MM.1S (cell line): ENCODE data around the gene CD40.

Source experiments
- DNase-seq: peaks from one replicate; pipeline ENCODE4 v3.0.0-alpha.2; 2015
- H2AFZ ChIP-seq: fragments of 300-600 bp; sonication (generic); 2 replicates; pipeline ENCODE4 v1.6.0; 2016; ENCODE audit warnings: antibody characterized with exemption, low read length
- H3F3A ChIP-seq: fragments of 300-600 bp; sonication (generic); 2 replicates; pipeline ENCODE4 v1.6.1; 2016; ENCODE audit warnings: mild to moderate bottlenecking, antibody characterized with exemption, low read length, moderate library complexity, mixed read lengths; ENCODE audit not compliant: insufficient read depth
- H3K27ac ChIP-seq: fragments of 300-600 bp; sonication (generic); 2 replicates; pipeline ENCODE4 v1.5.1; 2016; ENCODE audit warnings: mild to moderate bottlenecking, low read length
- H3K27me3 ChIP-seq: fragments of 300-600 bp; sonication (generic); replicated peaks from 2 replicates; pipeline ENCODE4 v1.6.0; 2016; ENCODE audit warnings: low read length; ENCODE audit not compliant: insufficient read depth
- H3K36me3 ChIP-seq: fragments of 300-600 bp; sonication (generic); replicated peaks from 2 replicates; pipeline ENCODE4 v1.6.1; 2016; ENCODE audit warnings: mild to moderate bottlenecking, low read length, mixed read lengths; ENCODE audit not compliant: insufficient read depth
- H3K4me1 ChIP-seq: fragments of 300-600 bp; sonication (generic); 2 replicates; pipeline ENCODE4 v1.6.1; 2016; ENCODE audit warnings: low read length, mixed read lengths
- H3K4me2 ChIP-seq: fragments of 300-600 bp; sonication (generic); 2 replicates; pipeline ENCODE4 v1.6.0; 2016; ENCODE audit warnings: low read depth, low read length
- H3K4me3 ChIP-seq: fragments of 300-600 bp; sonication (generic); 2 replicates; pipeline ENCODE4 v1.5.1; 2016; ENCODE audit warnings: low read length, mixed read lengths
- H3K79me2 ChIP-seq: fragments of 300-600 bp; sonication (generic); 2 replicates; pipeline ENCODE4 v1.6.1; 2016; ENCODE audit warnings: mixed run types, low read length, mixed read lengths
- H3K9ac ChIP-seq: fragments of 300-600 bp; sonication (generic); 2 replicates; pipeline ENCODE4 v1.6.1; 2016; ENCODE audit warnings: low read length, mixed read lengths
- H3K9me2 ChIP-seq: fragments of 300-600 bp; sonication (generic); replicated peaks from 2 replicates; pipeline ENCODE4 v1.6.1; 2016; ENCODE audit warnings: mild to moderate bottlenecking, low read length, mixed read lengths; ENCODE audit not compliant: insufficient read depth
- H3K9me3 ChIP-seq: fragments of 300-600 bp; sonication (generic); replicated peaks from 2 replicates; pipeline ENCODE4 v1.6.1; 2016; ENCODE audit warnings: mild to moderate bottlenecking, low read length, mixed read lengths; ENCODE audit not compliant: insufficient read depth
- H4K20me1 ChIP-seq: fragments of 300-600 bp; sonication (generic); 2 replicates; pipeline ENCODE4 v1.6.1; 2016; ENCODE audit warnings: mild to moderate bottlenecking, low read length, moderate library complexity, mixed read lengths; ENCODE audit not compliant: insufficient read depth
- EZH2 ChIP-seq: fragments of 300-600 bp; sonication (generic); optimal IDR thresholded peaks from 2 replicates; pipeline ENCODE3; 2017; ENCODE audit warnings: low read depth, mild to moderate bottlenecking, antibody characterized with exemption, low read length, mixed read lengths
- EZH2phosphoT487 ChIP-seq: fragments of 300-600 bp; sonication (generic); IDR thresholded peaks from 2 replicates; pipeline ENCODE4 v1.6.1; 2018; ENCODE audit warnings: antibody characterized with exemption, low read length
- TF ChIP-seq, protein P1 (sequence below): fragments of 300-600 bp; sonication (generic); IDR thresholded peaks from 2 replicates; pipeline ENCODE4 v1.5.1; 2016; ENCODE audit warnings: antibody characterized with exemption, low read length, mixed read lengths

The CD40 gene

DNA sequence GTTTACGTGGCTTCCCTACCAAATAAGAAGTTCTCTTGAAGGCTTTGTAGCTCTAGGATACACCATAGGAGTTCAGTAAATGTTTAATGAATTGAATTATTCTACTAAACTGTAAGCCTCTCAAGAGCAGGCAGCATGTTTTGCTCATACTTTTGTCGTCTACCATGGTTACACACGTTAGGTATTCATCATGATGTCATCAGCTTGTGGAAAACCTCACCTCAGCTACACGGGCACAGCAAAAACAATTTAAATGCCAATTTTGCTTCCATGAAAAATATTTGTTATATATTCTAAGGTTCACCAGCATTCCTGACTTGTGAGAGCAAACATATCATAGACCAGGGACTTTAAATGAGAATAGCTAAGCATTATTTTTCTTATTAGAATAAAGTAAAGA lies 45.1 kb upstream of the CD40 start:
- peaks cover 7% of the 10 kb centered on the region for H3K4me1 ChIP-seq
- DNase-seq: no peak
- H3F3A ChIP-seq: no peaks in the 10 kb centered on the region
- H3K9me2 ChIP-seq: no peaks in the 10 kb centered on the region
- no peak overlapping the region for H3K4me3 ChIP-seq
- no peak overlapping the region for H3K27ac ChIP-seq
- H3K9ac ChIP-seq: no peak overlapping the region
- H3K9me3 ChIP-seq: no peaks in the 10 kb centered on the region
- peaks cover 4% of the 10 kb centered on the region; the same call in 1 of the 2 replicates for H4K20me1 ChIP-seq
- peaks cover 5% of the 10 kb centered on the region; the same call in 1 of the 2 replicates for H3K36me3 ChIP-seq
- no peak overlapping the region for H3K4me2 ChIP-seq
- H3K27me3 ChIP-seq: no peaks in the 10 kb centered on the region
- H2AFZ ChIP-seq: no peak overlapping the region
- TF ChIP-seq EZH2phosphoT487 (no peak), EZH2 (no peak)
- TF ChIP-seq, protein P1, sequence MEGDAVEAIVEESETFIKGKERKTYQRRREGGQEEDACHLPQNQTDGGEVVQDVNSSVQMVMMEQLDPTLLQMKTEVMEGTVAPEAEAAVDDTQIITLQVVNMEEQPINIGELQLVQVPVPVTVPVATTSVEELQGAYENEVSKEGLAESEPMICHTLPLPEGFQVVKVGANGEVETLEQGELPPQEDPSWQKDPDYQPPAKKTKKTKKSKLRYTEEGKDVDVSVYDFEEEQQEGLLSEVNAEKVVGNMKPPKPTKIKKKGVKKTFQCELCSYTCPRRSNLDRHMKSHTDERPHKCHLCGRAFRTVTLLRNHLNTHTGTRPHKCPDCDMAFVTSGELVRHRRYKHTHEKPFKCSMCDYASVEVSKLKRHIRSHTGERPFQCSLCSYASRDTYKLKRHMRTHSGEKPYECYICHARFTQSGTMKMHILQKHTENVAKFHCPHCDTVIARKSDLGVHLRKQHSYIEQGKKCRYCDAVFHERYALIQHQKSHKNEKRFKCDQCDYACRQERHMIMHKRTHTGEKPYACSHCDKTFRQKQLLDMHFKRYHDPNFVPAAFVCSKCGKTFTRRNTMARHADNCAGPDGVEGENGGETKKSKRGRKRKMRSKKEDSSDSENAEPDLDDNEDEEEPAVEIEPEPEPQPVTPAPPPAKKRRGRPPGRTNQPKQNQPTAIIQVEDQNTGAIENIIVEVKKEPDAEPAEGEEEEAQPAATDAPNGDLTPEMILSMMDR: no peak
- peaks cover 9% of the 10 kb centered on the region; the same call in 1 of the 2 replicates for H3K79me2 ChIP-seq

DNA sequence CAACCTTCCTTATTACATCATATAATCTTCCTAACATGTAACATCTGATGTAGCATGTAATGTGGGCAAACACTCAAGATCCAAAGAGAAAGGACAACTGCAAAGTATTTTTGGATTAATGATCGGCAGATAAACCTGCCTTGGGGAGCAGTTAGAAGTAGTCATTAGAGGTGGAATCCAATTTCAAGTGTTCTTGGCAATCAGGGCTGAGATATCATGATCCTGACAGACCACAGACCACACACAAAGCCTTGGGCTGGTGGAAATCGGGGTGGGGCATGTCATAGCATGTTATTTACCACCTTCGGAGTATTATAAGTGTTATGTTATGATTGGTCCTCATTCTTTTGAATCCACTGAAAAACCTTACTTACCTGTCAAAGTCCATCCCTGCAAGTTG lies 44.7 kb upstream of the CD40 start:
- TF ChIP-seq EZH2: no peak
- TF ChIP-seq EZH2phosphoT487: no peak
- TF ChIP-seq, protein P1: no peak
- no peaks in the 10 kb centered on the region for H3F3A ChIP-seq
- no peak for DNase-seq
- H3K27ac ChIP-seq: no peak overlapping the region
- 0 out of 2 replicates have a peak, but pooled peaks cover 5% of the 10 kb centered on the region for H3K36me3 ChIP-seq
- H2AFZ ChIP-seq: no peak overlapping the region
- no peaks in the 10 kb centered on the region for H3K27me3 ChIP-seq
- H3K79me2 ChIP-seq: peaks cover 9% of the 10 kb centered on the region; the same call in 1 of the 2 replicates
- peaks cover 4% of the 10 kb centered on the region; the same call in 1 of the 2 replicates for H4K20me1 ChIP-seq
- no peak overlapping the region for H3K4me2 ChIP-seq
- H3K9ac ChIP-seq: no peak overlapping the region
- peaks cover 11% of the 10 kb centered on the region for H3K4me1 ChIP-seq
- H3K9me3 ChIP-seq: no peaks in the 10 kb centered on the region
- no peaks in the 10 kb centered on the region for H3K9me2 ChIP-seq
- no peak overlapping the region for H3K4me3 ChIP-seq

DNA sequence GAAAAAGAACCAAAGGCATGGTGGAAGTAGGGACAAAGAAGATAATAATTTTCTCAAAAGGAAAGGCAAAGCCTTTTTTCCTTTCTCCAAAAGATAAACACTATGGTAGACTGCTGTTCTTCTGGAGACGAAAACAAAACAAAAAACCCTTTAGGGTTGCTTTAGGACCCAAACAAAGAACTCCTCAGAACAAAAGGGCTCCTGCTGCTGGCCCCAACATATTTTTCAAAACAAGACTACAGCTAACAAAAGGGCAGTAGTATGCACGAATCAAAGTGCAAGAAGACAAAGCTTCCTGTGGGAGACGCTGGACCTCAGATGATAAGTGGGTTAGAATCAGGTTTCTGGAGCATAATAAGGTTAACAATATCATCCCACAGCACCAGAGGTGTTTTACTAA lies 44.1 kb upstream of the CD40 start:
- Histone ChIP-seq H3F3A (no peaks in the 10 kb centered on the region), H3K9me2 (no peaks in the 10 kb centered on the region), H3K27me3 (no peaks in the 10 kb centered on the region), H2AFZ (no peak overlapping the region), H3K9ac (no peak overlapping the region), H3K79me2 (peaks cover 13% of the 10 kb centered on the region), H3K4me1 (peaks cover 17% of the 10 kb centered on the region), H3K9me3 (no peaks in the 10 kb centered on the region), H3K4me3 (no peak overlapping the region), H3K4me2 (no peak overlapping the region), H4K20me1 (peaks cover 4% of the 10 kb centered on the region; the same call in 1 of the 2 replicates), H3K27ac (no peak overlapping the region), H3K36me3 (peaks cover 5% of the 10 kb centered on the region; the same call in 1 of the 2 replicates)
- no peak for DNase-seq
- TF ChIP-seq, protein P1: no peak
